Left renal cortex interstitium (tissue), 4 donors: ENCODE data around the gene FOXK2. TPM values are rescaled to one million over a fixed set of nuclear protein-coding genes. Genes with fewer than 3 reads are reported as not detected.
"Not testable (repeated sequence)": the region's sequence is repeated elsewhere in the genome, so short reads cannot be mapped to it uniquely, and the experiment has no call there.

Experiments
- DNase-seq, 4 donors: peaks; one replicate each; pipeline ENCODE4 v3.0.0-alpha.2; 2013; ENCODE audit warnings: low read depth in 4 of 4, low spot score in 2 of 4, missing footprints in 1 of 4
- polyA plus RNA-seq, 4 donors: library from polyadenylated mRNA; unstranded; fragments of 120-200 nt; gene quantifications; one replicate each; pipeline ENCODE4 v1.2.1, GENCODE V29; 2013; ENCODE audit not compliant: insufficient read length in 4 of 4

FOXK2 gene
- polyA plus RNA-seq, 4 donors, result 34.7 to 48.6 (median 42.8) TPM

DNA sequence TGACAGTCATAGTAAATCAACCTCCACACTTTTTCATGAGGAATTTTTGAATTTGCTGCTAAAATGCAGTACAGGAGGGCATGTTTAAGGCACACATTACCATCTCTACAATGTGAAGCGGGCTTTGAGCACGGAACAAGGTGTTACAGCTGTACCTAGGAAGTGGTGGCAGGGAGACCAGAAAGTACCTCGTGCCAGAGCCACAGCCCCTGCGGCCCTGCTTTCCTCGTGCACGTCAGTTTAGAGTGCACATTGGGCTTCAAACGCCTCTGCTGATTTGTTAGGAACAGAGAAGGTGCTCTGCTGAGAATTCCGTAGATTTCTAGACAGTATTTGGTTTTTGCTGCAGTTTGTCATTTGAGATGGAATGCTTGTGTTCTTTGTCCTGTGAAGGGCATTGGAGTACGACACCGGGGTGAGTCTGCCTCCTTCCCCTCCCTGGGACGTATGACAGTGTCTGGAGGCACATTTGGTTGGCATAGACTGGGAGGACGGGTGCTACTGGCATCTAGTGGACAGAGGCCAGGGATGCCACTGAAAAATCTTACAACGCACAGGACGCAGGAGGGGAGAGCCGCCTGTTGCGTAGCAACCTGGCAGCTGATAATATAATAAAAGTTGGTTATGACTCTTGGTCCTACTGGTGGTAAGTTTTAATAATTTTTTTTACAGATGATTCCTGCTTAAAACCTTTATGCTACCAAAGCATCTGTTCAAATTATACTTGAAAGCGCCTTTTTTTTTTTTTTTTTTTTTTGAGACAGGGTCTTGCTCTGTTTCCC is 9.1 kb downstream of the FOXK2 start:
- DNase-seq, result peak in 1 of 4 donors; percentile 58

DNA sequence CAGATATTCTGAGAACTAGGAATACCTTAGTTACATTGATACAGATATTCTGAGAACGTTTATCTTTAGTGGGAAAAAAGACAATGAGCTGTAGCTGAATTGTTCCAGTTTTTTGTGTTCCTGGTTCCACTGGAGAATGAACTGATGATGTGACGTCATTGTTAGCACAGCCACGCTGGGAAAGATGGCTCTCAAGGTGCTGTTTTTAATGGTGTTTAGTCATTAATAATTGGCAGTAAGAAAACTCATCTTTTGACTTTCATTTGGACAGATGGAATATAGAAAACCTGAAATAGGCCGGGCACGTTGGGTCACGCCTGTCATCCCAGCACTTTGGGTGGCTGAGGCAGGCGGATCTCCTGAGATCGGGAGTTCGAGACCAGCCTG is 10.4 kb downstream of the FOXK2 start:
- no peak for DNase-seq

DNA sequence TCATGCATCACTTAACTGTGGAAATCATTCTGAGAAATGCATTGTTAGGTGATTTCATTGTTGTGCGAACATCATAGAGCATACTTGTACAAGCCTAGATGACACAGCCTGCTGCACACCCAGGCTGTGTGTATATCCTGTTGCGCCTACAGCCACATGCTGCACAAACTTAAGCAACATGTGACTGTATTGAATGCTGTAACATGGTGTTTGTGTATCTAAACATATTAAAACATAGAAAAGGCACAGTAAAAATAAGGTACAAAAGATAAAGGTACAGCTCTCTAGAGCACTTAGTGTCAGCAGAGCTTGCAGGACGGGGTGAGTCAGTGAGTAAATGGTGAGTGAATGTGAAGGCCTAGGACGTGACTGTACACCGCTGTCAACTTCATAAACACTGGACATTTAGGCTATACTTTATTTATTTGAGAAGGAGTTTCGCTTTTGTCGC is 11.9 kb downstream of the FOXK2 start:
- DNase-seq, result no peak

DNA sequence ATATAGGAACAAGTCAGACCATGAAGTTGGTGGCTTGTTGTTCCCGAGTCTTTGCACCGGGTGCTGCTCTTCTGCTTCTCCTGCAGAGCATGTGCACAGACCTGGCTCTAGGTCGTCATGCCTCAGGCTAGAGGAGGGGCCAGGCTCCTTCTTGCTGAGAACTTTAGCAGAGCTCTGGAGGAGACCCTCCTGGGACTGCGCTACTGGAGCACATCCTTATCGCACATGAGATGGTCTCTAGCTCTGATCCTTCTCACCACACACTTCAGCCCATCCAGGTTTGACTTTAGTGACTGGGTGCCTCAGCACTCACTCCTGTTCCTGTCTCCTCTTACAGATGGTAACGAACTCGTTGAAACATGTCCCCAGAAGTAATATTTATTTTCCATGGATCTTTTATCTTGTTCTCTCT is 14.9 kb downstream of the FOXK2 start:
- DNase-seq, result no peak

DNA sequence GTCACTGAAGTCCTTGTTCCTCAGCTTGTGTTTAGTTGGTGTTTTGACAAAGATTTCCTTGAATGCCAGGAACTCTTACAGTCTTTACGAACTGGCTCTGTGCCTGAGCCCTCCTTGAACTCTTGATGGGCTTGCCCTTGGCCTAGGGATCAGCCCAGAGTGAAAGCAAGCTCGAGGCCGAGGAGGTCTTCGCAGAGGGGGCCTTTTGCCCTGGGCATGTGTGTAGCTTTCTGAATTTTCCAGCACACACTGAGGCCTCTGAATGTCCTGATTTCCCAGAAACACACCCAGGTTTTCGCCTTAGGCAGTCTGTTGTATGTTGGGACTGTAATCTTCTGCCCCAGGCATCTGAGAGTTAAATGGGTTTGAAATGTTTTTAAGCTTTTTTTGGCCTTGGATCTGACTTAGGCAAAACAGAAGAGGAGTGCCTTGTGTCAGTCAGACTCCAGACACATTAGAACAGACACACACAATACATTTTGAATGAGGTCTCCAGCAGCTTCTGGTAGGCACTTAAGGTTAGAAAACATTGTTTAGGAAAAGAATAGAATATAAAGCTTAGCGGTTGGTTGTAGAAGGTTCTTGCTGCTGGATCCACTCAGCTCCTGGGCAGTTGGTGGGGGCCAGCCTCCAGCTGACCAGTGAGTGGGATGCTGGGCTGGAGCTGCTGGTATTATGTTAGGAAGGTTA is 17.1 kb downstream of the FOXK2 start:
- no peak for DNase-seq

DNA sequence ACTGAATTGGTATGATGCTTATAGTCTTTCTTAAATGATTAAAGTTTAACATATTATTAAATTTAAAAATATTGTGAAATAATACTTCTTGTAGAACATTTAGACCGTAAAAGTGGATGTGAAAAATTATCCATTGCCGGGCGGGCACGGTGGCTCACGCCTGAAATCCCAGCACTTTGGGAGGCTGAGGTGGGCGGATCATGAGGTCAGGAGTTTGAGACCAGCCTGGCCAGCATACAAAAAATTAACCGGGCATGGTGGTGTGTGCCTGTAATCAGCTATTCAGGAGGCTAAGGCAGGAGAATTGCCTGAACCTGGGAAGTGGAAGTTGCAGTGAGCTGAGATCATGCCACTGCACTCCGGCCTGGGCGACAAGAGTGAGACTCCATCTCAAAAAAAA is 17.7 kb downstream of the FOXK2 start:
- DNase-seq, result not testable (repeated sequence)

- DNase-seq, result not testable (repeated sequence)
These were observed 19.5 kb downstream of the FOXK2 start for GRCh38 chr17:82539076-82539475.

GRCh38 chr17:82542439-82542838 is 22.9 kb downstream of the FOXK2 start:
- no peak for DNase-seq

DNA sequence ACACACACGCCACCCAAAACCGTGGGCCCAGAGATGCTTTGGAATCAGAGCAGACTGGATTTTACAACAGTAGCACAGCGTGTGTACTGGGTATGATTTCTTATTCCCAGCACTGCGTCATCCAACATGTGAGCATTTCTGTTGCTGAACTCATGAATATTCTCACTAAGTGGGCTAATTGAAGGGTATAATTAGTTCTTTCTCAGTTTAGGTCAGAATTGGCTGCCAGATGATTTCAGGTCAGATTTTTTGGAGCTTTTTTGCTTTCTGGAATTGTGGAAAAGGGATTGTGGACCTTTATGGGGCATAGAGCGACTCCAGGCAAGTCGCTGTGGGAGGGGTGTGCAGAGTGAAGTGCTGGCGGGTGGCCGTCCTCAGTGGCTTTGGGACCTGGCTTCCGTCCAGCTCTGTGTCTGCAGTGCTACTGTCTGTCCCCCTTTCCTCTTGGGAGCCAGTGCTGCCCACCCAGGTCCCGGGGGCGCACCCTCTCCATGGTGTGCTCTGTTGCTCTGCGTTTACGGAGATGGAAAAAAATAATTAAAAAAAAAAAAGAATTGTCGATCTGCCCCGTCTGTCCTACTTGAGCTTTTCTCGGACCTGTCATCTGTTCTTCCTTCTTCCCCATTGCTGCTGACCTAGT is 25.0 kb downstream of the FOXK2 start:
- DNase-seq, result no peak

DNA sequence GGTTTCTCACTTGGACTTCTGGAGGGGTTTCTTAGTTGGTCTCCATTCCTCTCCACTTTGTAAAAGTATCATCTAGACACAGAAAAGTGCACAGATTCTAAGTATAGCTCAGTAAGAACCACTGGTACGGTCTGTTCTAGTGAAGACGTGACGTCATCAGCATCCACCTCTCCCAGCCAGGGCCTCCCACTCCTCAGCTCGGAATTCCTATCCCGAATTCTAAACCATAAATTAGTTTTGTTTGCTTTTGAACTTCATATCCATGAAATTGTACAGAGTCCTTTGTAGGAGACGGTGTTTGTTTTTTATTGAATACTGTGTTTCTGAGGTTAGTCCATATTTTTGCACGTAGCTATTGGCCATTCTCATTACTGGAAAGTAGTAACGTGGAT is 25.5 kb downstream of the FOXK2 start:
- DNase-seq, result no peak

DNA sequence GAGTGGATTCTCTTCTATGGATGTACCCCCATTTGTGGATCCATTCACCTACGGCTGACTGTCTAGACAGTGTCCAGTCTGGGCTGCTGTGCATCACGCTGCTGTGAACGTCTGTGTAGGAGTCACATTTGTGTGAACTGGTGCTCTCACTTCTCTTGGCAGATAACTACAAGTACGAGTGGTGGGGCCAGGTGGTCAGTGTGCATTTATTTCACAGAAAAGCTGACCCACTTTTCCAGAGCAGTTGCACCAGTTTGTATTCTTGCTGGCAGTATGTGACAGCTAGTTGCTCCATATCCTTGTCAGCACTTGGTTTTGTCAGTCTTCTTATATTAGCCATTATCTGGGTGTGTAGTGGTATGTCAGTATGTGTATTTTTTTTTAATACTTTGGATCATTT is 28.4 kb downstream of the FOXK2 start:
- DNase-seq, result no peak

DNA sequence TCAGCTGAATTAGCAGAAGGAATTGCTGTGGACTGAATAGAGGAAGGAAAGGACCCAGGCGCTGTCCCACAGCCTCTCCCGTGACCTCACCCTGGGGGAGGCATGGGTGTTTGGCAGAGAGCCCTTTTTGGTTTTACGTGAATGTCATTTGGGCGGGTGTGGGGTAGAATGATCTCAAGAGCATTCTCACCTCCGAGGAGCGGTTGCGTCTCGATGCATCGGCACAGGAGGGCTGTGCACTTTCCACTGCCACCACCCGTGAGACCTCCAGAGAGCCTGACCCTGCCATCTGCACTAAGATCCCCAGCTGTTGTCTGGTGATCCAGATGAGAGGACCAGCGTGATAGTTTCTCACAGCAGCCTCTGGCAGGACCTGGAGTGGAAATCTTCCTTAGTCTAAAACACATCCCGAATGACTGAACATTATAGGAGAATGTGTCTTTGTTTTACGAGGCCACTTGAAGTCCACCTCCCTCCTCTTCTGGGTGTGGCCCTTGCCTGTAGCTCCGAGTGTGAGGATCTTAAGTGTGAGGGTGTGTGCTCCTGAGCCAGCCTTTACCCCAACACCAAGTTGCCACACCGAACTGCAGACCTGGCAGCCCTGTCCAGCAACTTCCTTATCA is 29.3 kb downstream of the FOXK2 start:
- no peak for DNase-seq

DNA sequence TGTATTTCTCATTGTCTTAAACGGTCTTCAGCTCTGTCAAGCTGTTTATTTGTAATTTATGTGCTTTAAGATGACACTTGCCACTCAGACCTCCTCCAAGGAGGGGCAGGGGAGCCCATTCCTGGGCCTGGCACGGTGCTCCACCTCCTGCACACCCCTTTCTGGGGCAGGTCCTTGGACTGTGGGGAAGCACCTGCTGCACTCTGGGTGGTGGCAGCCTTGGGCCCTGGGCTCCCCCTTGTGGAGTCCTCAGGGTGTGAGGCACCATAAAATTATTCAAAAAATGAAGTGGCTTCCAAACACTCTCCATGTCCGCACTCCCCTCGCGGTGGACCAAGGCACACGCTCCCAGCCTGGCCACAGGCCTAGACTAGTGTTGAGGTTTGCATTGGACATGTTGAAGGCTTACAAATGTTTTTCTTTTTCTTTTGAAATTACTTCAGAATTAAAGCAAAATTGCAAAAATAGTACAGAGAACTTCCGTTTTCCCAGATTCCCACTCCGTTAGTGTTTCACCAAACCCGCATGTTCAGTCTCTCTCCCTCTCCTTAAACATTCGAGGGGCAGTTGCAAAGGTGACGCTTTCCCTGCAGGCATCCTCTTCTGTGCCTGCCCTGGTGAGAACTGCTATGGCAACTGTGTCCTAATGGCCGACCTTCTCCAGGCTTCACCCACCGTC is 32.4 kb downstream of the FOXK2 start:
- no peak for DNase-seq

DNA sequence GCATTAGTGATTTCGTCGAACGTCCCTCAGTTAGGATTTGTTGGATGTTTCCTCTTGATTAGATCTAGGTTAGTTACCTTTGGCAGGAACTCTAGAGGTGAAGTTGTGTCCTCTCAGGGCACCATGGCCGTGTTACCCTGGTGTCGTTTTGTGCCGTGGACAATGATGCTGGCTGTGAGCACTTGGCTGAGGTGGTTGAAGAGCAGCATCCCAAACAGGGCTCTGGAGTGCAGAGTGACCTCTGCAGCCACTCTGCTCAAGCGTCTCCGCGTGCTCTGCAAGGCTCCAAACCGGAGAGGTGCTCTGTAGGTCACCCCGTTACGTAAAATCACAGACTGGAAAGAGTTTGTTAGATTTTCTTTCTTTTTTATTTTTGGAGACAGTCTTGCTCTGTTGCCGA is 33.0 kb downstream of the FOXK2 start:
- DNase-seq, result no peak

GRCh38 chr17:82553210-82553930 is 33.8 kb downstream of the FOXK2 start:
- no peak for DNase-seq

DNA sequence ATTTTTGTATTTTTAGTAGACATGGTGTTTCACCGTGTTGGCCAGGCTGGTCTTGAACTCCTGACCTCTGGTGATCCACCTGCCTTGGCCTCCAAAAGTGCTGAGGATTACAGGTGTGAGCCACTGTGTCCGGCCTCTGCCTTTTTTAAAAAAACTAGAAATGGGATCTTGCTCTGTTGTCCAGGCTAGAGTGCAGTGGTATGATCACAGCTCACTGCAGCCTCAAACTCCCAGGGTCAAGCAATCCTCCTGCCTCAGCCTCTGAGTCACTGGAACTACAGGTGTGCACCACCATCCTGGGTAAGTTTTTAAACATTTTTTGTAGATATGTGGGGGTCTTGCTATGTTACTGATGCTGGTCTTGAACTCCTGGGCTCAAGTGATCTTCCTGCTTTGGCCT is 38.0 kb downstream of the FOXK2 start:
- DNase-seq, result not testable (repeated sequence)

DNA sequence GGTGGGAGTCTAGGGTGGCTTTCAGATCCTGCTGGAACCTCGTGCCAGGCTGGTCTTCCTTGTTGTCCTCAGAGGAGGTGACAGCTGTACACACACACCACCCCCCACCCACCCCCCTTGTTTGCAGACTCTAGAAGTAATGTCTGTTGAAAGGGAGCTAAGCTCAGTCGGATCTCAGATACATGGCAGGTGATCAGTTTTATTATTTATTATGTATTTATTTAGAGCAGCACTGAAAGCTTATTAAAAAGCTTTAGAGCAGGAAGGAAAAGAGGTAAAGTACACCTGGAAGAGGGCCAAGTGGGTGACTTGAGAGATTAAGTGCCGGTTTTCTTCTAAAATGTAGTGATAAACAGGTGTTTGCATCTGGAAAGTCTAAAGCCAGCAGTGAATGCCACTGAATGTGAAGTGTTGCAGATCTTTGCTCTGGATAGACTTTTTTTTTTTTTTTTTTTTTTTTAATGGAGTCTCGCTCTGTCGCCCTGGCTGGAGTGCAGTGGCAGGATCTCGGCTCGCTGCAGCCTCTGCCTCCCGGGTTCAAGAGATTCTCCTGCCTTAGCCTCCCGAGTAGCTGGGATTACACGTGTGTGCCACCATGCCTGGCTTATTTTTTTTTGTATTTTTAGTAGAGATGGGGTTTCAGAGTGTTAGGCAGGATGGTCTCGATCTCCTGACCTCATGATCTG is 40.2 kb downstream of the FOXK2 start:
- DNase-seq, result no peak

DNA sequence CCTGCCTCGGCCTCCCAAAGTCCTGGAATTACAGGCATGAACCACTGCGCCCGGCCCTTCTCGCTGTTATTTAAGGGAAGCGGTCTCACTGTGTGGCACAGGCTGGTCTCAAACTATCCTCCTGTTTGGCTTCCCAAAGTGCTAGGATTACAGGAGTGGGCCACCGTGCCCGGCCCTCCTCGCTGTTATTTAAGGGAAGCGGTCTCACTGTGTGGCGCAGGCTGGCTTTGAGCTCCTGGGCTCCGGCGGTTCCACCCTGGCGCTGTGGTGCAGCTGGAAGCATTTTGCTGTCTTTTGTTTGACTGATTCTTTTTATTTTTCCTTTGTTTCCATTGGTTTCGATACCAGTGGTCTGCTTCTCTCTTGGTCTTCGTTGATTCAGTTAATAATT is 40.7 kb downstream of the FOXK2 start:
- DNase-seq, result no peak

DNA sequence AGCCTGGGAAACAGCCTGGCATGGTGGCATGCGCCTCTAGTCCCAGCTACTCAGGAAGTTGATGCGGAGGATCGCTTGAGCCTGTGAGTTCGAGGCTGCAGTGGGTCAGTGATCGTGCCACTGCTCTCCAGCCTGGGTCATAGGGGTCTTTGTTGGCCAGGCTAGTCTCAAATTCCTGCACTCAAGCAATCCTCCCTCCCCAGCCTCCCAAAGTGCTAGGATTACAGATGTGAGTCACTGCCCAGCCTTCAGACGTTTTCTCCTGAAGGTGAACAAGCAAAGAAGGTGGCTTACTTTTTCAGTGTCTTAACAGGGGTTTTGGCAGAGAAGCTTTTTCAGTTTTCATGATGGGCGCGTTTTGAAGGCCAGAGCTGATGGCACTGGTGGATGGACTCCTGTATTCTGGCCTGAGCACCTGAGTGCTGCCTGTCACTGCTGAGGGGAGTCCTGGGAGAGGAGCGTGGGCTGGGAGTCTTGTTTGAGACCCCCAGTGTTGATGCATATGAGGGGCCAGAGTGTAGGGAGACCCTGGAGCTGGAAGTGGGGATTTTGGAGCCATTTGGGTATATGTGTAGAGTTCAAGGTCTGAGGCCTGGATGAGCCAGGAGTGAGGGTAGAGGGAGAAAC is 41.4 kb downstream of the FOXK2 start:
- DNase-seq, result no peak
